T-helper 1 cell (primary cell): ENCODE measurements around the gene TSC2.
A peak's percentile ranks its signal among the peaks of the same experiment; 100 is the strongest.
"Not testable (repeated sequence)": the region's sequence is repeated elsewhere in the genome, so short reads cannot be mapped to it uniquely, and the experiment has no call there.

Experiments used
- DNase-seq, 5 donors: peaks; one replicate each; pipeline ENCODE4 v3.0.0-alpha.2; 2012 to 2020

TSC2 gene

GRCh38 chr16:2123706-2124376 lies 76.1 kb downstream of the TSC2 start:
- not testable (repeated sequence) for DNase-seq

GRCh38 chr16:2124377-2124693 lies 76.5 kb downstream of the TSC2 start:
- DNase-seq: not testable (repeated sequence)

- DNase-seq: not testable (repeated sequence)
Observed at GRCh38 chr16:2124694-2125444, 77.1 kb downstream of the TSC2 start.

- DNase-seq: not testable (repeated sequence)
Observed at GRCh38 chr16:2125609-2126008, 77.8 kb downstream of the TSC2 start.

- not testable (repeated sequence) for DNase-seq
Observed at GRCh38 chr16:2126161-2126743, 78.5 kb downstream of the TSC2 start.

- not testable (repeated sequence) for DNase-seq
Observed at GRCh38 chr16:2126928-2127556, 79.3 kb downstream of the TSC2 start.

- DNase-seq: peak in 1 of 5 donors; percentile 43
Observed at GRCh38 chr16:2127630-2128280, 80.0 kb downstream of the TSC2 start.

- not testable (repeated sequence) for DNase-seq
Observed at GRCh38 chr16:2129251-2129650, 81.5 kb downstream of the TSC2 start.

- not testable (repeated sequence) for DNase-seq
Observed at GRCh38 chr16:2129890-2130447, 82.2 kb downstream of the TSC2 start.

GRCh38 chr16:2133797-2134196 lies 86.0 kb downstream of the TSC2 start:
- not testable (repeated sequence) for DNase-seq

- not testable (repeated sequence) for DNase-seq
Observed at GRCh38 chr16:2135071-2135470, 87.3 kb downstream of the TSC2 start.

- DNase-seq: peak; percentile 95 to 98 (median 97)
Observed at GRCh38 chr16:2135770-2136490, 88.1 kb downstream of the TSC2 start, which contains the start of gene PKD1. Gene PKD1, minus strand, starts transcription at chr16:2135898. Its CDS starts 209 bp downstream, at chr16:2135689.
